Measurements from ENCODE around the gene ABI3. TPM values are rescaled to one million over a fixed set of nuclear protein-coding genes. Genes with fewer than 3 reads are reported as not detected.

The ABI3 gene
- total RNA-seq, 4 donors from 2014 or later = 2.3 to 6.7 (median 3.0) TPM

DNA sequence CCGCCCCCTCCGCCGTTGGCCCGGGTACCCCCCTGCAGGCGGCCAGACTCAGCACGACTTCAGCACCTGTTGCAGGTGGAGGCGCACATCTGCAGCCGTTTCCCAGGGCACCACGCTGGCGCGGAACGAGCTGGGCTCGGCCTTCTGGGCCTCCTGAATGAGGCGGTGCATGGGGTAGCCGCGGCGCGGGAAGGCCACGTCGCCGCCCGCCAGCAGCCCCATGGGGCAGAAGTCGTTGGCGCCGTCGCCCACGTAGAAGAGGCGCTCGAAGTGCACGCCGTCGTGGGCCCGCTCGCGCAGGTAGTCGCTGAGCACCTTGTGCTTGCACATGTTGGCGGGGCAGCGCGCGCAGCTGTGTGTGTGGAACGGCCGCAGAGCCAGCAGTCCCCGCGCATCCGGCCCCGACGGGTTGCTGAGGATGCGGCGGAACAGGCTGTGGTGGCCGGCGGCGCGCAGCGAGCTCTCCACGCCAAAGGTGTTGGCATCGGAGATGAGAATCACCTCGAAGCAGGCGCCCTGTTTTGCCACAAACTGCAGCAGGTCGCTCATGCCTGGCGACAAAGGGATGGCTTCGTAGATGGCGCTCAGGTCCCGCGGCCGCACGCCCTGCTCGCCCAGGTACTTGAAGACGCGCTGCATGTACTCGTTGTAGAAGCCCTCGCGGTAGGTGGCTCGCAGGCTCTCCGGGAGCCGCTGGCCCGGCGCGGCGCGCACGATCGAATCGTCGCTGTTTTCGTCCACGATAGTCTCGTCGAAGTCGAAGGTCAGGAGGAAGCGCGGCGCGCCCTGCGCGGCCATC is 13.9 kb downstream of the ABI3 start:
- Histone ChIP-seq H3K4me3 (peak overlapping the region; percentile 13), H3K36me3 (no peaks in the 10 kb centered on the region), H3K9me3 (no peaks in the 10 kb centered on the region), H3K27me3 (peaks cover 75% of the 10 kb centered on the region), H3K27ac (no peak overlapping the region), H3K4me1 (peaks cover 23% of the 10 kb centered on the region)
- WGBS = 4% methylated on average over 46 of the region's 95 CpGs
- TF ChIP-seq EP300 (IDR thresholded peaks at IDR 0.05) = no peak
- TF ChIP-seq POLR2AphosphoS5 (IDR thresholded peaks at IDR 0.05) = no peak
- no peak for TF ChIP-seq POLR2A (IDR thresholded peaks at IDR 0.05)
- TF ChIP-seq, protein P1, sequence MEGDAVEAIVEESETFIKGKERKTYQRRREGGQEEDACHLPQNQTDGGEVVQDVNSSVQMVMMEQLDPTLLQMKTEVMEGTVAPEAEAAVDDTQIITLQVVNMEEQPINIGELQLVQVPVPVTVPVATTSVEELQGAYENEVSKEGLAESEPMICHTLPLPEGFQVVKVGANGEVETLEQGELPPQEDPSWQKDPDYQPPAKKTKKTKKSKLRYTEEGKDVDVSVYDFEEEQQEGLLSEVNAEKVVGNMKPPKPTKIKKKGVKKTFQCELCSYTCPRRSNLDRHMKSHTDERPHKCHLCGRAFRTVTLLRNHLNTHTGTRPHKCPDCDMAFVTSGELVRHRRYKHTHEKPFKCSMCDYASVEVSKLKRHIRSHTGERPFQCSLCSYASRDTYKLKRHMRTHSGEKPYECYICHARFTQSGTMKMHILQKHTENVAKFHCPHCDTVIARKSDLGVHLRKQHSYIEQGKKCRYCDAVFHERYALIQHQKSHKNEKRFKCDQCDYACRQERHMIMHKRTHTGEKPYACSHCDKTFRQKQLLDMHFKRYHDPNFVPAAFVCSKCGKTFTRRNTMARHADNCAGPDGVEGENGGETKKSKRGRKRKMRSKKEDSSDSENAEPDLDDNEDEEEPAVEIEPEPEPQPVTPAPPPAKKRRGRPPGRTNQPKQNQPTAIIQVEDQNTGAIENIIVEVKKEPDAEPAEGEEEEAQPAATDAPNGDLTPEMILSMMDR (IDR thresholded peaks at IDR 0.05) = no peak
- no peak for DNase-seq (ENCODE audit: low spot score in 2 of 2)

GRCh38 chr17:49224997-49225337 is 14.5 kb downstream of the ABI3 start:
- H3K4me3 ChIP-seq = peak overlapping the region; percentile 13
- 24% methylated on average over 9 of the region's 11 CpGs for WGBS

DNA sequence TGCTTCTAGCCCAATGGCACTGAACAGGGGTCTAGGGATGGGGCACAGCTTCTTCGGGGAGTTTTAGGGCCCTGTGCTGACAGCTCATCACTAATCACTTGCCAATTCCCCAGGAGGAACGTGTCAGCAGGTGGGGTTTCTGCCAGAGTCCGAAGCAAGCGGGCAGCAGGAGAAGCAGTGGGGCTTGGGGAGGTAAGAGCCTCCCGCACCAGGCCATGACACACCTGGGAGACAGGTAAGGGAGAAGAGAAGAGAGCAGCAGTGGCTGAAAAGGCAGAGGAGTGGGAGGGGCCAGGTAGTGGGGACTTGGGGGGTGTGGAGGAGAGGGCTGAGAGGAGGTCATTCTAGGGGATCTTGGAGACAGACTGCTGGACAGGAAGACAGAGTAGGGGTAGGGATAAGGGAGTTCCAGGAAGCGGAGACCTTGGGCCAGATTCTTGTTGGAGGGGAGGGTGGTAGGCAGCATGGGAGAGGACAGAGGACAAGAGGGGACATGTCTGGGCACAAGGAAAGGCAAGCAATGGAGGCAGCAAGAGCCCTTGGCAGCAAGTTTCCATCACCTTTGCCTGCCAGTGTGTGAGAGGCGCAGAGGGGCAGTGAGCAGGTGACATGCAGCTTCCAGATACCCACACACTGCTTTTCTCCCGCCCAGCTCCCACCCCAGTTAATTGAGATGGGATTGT is 15.2 kb downstream of the ABI3 start:
- TF ChIP-seq, protein P1 (IDR thresholded peaks at IDR 0.05) = no peak
- TF ChIP-seq POLR2AphosphoS5 (IDR thresholded peaks at IDR 0.05) (no peak), POLR2A (IDR thresholded peaks at IDR 0.05) (no peak), EP300 (IDR thresholded peaks at IDR 0.05) (no peak)
- peaks cover 31% of the 10 kb centered on the region for H3K4me1 ChIP-seq
- H3K27me3 ChIP-seq = peaks cover 77% of the 10 kb centered on the region
- no peak for DNase-seq (ENCODE audit: low spot score in 2 of 2)
- H3K4me3 ChIP-seq = no peak overlapping the region
- no peaks in the 10 kb centered on the region for H3K9me3 ChIP-seq
- no peaks in the 10 kb centered on the region for H3K36me3 ChIP-seq
- 79% methylated on average over 8 of the region's 8 CpGs for WGBS
- H3K27ac ChIP-seq = no peak overlapping the region

More at GRCh38 chr17:49224997-49225337, 14.5 kb downstream of the ABI3 start:
- H3K27ac ChIP-seq = no peak overlapping the region
- no peaks in the 10 kb centered on the region for H3K36me3 ChIP-seq
- no peaks in the 10 kb centered on the region for H3K9me3 ChIP-seq
- peaks cover 23% of the 10 kb centered on the region for H3K4me1 ChIP-seq
- H3K27me3 ChIP-seq = peaks cover 75% of the 10 kb centered on the region
- no peak for TF ChIP-seq EP300 (IDR thresholded peaks at IDR 0.05)
- TF ChIP-seq, protein P1 (IDR thresholded peaks at IDR 0.05) = no peak
- TF ChIP-seq POLR2A (IDR thresholded peaks at IDR 0.05) = no peak
- TF ChIP-seq POLR2AphosphoS5 (IDR thresholded peaks at IDR 0.05) = no peak
- no peak for DNase-seq (ENCODE audit: low spot score in 2 of 2)

- Histone ChIP-seq H3K4me3 (no peak overlapping the region), H3K36me3 (no peaks in the 10 kb centered on the region), H3K27ac (no peak overlapping the region), H3K9me3 (no peaks in the 10 kb centered on the region), H3K27me3 (peaks cover 79% of the 10 kb centered on the region), H3K4me1 (peaks cover 36% of the 10 kb centered on the region)
- DNase-seq (ENCODE audit: low spot score in 2 of 2) = no peak
- TF ChIP-seq, protein P1 (IDR thresholded peaks at IDR 0.05) = no peak
- TF ChIP-seq POLR2A (IDR thresholded peaks at IDR 0.05) (no peak), EP300 (IDR thresholded peaks at IDR 0.05) (no peak), POLR2AphosphoS5 (IDR thresholded peaks at IDR 0.05) (no peak)
- 76% methylated on average over 3 of the region's 3 CpGs for WGBS
Observed at GRCh38 chr17:49226771-49227435, 16.4 kb downstream of the ABI3 start.
